Cardiac septum (tissue), 1 donor: ENCODE data around the gene TREH. TPM values are rescaled to one million over a fixed set of nuclear protein-coding genes. Genes with fewer than 3 reads are reported as not detected.

Experiments used
- DNase-seq: peaks from one replicate; pipeline ENCODE4 v3.0.0-alpha.2; 2020; ENCODE audit warnings: low spot score
- intact Hi-C: fragments of 100-400 bp; cut with DNase I; formaldehyde crosslinking; loops from one replicate; pipeline ENCODE4 v1.14.0; 2022
- total RNA-seq: library from RNA; stranded (reverse); fragmentation: NEBNext Ultra II Directional; extraction: Animal tissue kit (Norgen Biotek cat#: 25700); gene quantifications from one replicate; pipeline ENCODE4 v1.2.1, GENCODE V29; 2021
- donor health status: DM: no; HTN: no; CAD: no.

TREH gene
- total RNA-seq, 1 donor from 2014 or later = not detected

DNA sequence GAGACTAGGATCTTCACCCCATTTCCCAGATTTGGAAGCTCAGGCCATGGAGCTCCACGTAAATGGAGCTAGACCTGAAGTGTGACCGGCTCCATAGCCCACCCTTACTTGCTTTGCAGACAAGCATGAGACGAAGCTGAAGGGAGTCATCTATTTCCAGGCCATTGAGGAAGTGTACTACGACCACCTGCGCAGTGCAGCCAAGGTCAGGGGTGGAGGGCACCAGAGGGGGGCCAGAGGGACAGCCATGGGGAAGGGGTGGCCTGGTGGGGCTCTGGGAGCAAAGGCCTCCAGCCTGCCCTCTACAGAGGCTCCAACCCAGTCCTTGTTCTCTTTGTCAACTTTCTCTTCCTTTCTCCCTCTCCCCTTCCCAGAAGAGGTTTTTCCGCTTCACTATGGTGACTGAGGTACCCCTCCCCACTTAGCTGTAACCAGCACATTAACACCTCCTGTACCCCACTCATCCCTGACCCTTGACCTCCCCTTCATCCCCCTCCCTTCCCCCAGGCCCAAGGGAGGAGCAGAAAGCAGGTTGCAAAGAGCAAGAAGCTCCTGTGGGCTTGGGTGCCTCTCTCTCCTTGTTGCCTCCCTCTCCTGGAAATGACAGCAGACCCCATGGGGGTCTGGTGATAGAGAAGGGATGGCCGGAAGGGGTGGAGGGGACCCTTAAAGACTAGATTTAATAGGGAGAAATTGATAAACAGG is 23.8 kb downstream of the TREH start:
- intact Hi-C loops = loop anchor here (2.0 to 5.0 kb wide), 2 partner anchors 48 to 61 kb away; partner anchors contain the start of gene PHLDB1
- DNase-seq = peak; percentile 55

DNA sequence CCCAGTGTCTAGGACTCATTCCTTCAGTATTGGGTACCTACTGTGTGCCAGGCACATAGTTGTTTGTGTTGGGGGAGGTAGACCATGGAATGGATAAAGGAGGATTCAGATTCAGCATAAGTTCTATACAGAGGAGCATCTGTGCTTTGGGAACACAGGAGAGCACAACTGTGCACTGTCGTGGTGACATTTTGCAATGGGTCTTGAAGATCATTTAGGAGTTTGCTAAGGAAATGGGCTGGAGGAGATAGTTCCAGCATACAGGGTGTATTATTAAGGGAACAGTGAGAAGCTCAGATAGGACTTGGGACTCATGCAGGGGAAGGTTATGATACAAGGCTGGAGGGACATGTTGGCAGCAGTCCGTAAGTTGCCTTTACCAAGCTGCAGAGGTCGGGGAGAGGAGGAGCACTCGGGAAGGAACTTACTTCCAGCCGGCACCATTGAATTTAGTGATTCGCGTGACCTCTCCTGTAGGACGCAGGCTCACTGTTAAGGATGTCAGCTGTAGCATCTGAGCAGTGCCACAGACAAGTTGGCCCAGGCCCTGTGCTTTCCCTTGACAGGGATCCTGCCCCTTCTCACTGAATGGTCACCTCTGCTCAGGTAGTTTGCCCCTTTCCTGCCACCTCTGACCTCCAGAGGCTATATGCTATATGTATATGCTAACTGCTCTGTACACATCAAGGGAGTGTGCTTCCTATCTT is 25.6 kb downstream of the TREH start:
- intact Hi-C loops = no loop called here
- DNase-seq = peak; percentile 64

DNA sequence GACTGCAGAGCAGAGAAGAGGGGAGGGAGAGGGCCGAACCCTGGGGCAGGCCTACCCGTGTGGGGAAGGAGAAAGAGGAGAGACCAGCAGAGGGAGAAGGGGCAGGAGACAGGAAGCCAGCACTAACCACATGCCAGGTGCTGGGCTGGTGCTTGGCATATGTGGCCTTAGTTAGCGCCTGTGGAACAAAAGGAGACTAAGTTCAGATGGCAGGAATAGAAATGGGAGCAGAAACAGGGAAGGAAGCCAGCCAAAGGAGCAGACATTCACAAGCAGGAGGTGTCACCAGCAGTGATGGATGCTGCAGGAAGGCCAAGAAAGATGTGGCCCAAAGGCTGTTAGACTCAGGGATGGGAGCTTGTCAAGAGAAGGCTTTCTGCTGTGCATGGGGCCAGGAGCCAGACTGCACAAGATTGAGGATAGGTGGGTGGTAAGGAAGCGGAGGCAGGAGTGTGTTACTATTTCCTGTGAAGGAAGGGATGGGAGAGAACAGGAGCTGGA is 26.7 kb downstream of the TREH start:
- peak; percentile 44 for DNase-seq

DNA sequence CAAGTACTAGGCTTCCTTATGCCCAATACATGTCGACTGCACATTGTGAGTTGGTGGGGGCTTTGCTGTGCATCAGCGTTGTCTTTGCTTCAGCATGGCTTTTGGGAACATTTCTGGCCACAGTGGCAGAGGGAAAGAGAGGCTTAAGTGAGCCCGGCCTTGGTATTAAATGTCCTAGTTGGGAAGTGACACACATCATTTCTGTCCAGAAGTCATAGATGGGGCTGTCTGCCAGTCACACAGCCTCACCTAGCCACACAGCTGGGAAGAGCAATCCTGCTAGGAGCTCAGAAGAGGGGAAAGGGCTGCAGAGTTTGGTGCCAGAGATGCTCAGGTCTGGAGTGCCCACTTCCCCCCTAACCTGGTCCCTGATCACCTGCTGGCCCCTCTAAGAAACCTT is 27.6 kb downstream of the TREH start:
- DNase-seq = no peak
- intact Hi-C loops = no loop called here

More for the DNA sequence above, 26.7 kb downstream of the TREH start:
- intact Hi-C loops = no loop called here

DNA sequence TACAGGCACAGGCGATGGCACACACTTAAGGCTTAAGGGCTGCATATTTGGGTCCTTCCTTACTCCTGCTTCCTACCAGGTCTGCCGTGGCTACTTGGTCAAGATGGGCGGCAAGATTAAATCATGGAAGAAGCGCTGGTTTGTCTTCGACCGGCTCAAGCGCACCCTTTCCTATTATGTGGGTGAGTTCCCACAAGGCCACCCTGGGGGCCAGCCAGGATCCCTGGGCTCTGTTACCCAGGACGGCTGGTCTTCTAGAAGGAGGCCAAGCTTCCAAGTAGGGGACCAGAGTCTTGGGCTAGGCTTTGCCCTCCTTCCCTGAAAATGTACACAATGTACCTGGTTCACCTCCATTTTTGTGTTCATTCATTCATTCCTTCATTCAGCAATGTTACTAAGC is 29.1 kb downstream of the TREH start:
- peak; percentile 63 for DNase-seq
- intact Hi-C loops = no loop called here

DNA sequence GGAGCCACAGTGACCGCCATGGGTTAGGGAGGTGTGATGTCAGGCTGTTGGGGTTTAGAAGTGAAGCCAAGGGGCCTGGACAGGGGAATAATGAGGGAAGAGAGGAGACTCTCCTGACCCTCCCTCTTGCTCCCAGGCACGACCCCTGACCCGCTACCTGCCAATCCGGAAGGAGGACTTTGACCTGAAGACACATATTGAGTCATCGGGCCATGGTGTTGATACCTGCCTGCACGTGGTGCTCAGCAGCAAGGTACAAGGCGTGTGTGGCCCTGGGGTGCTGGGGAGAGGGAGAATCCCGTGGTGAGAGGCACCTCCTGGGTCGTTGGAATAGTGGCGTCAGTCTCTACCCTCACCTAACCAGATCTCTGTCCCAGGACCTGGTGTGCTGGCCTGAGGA is 29.5 kb downstream of the TREH start:
- peak; percentile 58 for DNase-seq
- intact Hi-C loops = no loop called here

DNA sequence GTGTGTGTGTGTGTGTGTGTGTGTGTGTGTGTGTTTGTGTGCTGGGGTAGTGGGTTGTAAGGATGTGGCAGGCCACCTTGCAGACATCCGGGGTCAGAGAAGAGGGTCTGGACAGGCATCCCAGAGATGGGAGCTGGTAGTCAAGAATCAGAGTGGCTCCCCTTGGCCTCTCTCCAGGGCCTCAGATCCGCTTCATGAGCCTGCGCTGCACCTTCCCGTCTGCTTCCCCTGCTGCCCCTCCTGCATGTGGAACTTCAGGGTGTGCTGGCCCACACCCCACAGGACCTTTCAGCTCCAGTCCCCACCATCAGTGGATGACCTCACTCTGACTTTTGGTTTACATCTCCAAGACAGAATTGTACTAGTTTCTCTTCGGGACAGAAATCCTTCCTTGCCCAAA is 31.2 kb downstream of the TREH start:
- DNase-seq = peak; percentile 47
- intact Hi-C loops = no loop called here

DNA sequence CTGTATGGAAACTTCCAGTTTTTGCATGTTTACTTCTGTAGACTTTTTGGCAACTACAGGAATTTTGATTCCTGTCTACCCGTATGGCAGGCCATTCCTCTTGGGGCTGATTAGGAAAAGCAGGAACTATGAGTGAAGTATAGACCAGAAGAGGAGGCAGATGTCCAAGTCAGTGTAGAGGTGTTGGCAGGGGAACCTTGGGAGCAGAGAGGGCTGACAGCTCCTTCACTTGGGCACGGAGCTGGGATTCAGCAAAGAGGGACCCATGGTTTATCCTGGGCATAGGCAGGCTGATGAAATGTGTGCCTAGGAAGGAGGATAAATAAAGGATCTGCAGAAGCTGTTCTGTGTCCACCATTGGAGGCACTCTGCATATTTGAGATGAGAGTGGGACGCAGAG is 33.1 kb downstream of the TREH start:
- intact Hi-C loops = no loop called here
- DNase-seq = peak; percentile 9

DNA sequence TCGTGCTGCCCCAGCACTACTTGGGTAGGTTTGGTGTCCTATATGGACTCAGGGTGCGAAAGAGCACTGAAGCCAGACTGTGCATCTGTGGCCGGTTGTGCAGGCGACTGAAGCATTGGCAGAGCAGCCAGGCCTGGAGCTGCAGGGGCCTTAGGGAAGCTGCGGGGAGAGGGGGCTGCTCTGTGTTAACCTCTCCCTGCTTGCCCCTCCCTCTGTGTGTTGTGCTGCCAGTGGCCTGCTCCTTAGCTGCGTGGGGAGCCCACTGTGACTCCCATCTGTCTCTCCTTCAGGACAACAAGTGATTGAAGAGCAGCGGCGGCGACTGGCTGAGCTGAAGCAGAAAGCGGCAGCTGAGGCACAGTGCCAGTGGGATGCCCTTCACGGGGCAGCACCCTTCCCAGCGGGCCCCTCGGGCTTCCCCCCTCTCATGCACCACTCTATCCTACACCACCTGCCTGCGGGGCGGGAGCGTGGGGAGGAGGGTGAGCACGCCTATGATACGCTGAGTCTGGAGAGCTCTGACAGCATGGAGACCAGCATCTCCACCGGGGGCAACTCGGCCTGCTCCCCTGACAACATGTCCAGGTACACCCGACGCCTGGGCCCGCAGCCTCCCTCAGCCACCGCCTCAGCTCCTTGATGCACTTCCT is 34.3 kb downstream of the TREH start:
- intact Hi-C loops = no loop called here

DNA sequence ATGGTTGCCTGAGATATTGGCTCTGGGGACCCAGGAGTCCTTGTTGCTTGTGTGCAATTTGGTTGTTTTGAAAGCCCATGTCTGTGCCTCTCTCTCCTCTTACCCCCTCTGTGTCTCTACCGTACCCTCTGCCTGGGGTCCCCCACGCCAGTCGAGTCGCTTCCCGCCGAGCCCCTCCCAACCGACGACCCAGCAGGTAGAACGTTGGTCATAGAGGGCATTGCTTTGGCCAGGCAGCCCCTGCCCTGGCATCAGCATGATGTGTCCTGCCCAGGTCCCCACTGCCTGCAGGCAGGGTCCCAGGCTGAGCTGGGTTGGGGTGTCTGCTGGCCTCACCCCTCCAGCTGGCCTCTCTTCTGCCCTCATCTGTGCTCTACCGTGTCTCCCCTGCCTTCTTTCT is 35.0 kb downstream of the TREH start:
- DNase-seq = no peak
- intact Hi-C loops = no loop called here

More for the DNA sequence above, 34.3 kb downstream of the TREH start:
- DNase-seq = no peak

DNA sequence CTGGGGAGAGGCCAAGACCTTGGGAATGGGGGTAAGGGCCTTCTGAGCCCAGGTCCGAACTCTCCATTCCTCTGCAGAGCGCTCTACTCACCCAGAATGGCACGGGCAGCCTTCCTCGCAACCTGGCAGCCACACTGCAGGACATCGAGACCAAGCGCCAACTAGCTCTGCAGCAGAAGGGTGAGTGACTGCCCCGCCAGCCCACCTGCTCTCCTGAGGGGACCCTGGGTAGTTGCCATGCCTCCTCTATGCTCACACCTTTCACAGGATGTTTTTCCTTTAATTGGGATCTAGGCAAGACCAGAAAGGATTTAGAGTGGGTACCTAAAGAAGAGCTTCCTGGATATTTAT is 35.5 kb downstream of the TREH start:
- DNase-seq = no peak
- intact Hi-C loops = no loop called here

DNA sequence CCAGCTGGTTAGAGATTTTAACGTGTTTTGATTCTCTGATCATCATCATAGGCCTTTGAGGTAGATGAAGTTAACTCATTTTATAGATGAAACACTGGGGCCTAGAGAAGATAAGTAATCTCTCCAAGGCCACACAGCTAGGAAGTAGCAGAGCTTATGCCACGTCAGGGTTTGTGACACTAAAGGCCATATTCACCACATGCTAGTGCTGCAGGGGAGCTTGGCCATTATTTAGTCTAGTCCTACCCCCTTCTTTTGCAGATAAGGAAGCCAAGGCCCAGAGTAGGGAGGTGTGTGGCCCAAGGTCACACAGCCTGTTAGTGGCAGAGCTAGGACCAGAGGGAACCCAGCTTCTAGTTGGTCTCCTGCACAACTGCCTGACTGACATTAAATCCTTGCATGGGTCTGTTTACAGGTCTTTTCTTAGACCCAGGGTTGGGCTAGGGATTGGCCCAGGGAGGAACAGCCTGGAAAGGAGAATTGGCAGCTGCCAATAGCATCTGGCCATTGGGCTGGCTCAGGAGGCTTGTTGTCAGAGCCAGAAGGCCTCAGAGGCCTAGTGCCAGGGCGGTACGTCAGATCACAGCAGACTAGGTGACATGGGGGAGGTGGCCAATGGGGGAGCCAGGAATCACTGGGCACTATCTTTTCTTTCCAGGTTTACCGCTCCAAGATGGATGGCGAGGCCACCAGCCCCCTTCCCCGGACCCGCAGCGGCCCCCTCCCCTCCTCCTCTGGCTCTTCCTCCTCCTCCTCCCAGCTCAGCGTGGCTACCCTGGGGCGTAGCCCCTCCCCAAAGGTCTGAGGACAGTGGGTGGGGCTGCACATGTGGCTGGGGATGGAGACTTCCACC is 36.1 kb downstream of the TREH start:
- intact Hi-C loops = no loop called here
- DNase-seq = no peak

DNA sequence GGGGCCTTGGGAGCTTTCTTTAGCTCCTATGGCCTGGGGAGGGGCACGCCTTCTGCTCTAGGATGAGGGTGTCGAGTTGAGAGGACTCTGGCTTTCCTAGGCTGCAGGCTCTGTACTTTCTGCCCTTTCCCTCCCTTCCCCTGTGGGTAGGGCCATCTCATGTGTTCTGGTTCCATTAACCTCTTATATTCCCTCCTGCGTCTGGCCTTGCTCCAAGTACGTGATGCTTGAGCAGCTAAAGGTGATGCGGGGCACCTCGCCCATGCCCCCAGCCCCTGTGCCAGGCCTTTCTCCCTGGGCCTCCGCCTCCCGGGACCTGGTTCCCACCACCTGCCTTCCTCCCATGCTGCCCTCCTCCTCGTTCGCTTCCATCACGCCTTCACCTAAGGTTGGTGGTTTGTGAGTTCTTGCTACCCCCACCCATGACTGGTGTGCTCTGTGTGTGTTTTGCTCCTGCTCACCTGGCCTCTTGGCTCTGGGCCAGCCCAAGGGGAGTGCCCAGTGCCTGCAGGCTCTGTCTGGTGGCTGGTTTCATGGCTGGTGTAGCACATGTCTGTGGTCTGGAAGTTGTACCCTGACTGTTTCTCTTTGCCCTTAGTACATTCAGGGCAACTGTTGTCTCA is 37.9 kb downstream of the TREH start:
- intact Hi-C loops = no loop called here
- DNase-seq = no peak

DNA sequence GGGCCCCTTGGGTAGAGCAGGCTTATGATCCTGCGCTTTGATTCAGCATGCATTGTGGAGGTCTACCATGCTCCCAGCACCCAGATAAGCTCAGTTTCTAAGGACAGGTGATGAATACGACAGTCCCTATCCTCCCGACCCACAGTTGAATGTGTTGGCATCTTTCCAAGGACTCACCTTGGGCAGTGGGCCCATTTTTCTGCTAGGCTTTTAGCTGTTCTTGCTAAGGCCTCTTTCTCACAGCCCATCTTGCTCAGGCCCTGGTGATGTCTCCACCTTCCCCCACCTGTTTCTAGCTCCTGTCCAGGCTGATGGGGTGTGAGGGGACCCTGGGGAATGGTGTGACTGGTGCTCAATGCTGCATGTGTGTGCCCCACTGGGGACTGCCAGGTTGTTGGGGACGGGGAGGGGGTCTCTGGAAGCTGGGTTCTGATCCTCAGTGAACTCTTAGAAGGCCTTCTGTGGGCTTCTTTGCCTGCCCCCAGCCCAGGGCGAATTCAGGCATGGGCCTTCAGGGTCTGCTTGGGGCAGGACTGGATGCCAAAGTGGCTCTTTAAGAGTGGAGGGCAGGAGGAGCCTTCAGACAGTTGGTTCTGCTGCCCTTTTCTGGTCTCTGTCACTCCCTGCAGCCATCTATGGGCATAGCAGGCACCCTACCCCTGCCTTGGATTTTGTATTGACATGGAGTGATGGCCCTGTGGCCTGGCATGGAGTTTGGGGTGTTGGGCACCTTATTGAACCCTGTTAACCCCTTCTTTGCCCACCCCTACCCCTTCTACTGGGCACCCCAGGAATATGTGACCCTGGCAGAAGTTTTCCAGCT is 38.9 kb downstream of the TREH start:
- DNase-seq = no peak
- intact Hi-C loops = no loop called here

DNA sequence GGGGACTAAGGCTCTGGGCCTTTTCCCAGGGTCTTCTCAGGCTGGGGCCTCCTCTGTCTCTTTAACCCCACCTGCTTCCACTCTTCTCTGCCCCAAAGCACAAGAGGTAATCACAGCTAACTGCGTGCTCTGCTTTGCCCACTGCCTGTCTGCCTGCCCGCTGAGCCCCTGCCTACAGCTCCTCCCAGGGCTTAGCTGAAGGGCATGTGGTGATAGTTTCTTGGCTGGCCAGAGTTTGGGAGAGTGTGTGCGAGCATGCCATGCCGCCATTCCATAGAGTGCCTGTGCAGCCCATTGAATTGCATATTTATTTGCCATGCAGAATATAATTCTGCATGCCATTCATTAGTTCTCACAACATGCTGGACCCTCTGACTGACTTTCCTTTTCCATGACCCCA is 39.6 kb downstream of the TREH start:
- intact Hi-C loops = no loop called here
- no peak for DNase-seq

DNA sequence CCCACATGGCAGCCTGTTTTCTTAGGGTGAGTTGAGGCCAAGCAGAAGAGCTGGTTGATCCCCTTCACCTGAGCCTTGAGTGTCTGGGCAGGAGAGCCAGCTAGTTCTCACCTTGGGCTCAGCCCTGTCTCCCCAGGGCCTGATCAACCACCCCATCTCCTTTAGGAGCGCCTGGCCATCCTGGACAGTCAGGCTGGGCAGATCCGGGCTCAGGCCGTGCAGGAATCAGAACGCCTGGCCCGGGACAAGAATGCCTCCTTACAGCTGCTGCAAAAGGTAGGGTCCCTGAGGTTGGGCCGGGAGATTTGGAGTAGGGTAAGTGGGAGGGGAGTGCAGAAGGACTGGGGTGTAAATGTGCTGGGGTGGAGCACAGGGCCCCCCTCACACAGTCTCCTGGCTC is 40.7 kb downstream of the TREH start:
- no peak for DNase-seq
- intact Hi-C loops = no loop called here

DNA sequence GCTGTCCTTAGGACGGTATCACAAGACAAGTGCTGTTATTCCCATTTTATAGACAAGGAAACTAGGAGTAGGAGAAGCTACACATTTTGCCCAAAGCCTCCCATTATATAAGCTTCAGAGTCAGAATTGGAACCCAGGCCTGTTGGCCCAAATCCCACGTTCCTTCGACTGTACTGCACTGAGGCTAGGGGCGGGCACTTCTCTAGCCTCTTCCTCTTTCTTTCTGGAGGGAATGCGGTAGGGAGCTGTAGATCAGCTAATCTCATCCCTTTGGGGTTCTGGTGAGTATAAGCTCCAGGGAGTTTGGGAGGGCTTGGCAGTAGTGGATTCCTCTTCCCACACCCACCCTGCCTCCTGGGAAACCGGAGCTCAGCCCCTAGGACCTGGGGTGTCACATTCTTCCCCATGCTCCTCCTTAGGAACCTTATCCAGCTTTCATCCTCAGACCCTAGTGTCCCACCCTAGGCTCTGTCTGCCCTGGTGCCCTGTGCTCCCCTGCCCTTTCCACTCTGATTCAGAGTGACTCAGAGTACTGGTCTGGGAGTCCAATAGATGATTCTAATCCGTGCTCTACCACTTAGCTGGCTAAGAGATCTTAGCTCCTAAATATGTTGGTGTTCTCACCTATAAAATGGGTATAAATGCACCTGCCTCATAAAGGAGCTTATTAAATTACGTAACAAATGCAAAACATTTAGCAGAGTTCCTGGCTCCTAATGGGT is 42.7 kb downstream of the TREH start:
- intact Hi-C loops = no loop called here
- no peak for DNase-seq

DNA sequence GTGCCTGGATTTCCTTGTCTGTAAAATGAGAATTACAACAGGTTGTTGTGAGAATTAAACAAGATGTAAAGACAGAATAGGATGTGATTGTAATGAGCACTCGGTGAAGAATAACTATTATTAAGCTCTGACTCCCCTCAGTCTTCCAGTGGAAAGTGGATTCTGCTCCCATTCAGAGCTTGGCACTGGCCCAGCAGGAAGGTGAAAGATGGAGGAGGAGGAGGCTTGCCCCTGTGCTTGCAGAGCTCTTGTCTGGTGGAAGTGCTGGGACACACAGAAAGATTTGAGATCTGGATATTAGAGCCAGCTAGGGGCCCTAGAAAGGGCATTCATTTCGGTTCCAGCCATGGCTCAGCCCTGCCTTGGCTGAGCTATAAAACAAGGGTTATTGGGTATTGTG is 43.8 kb downstream of the TREH start:
- intact Hi-C loops = no loop called here
- no peak for DNase-seq
